Adrenal gland (tissue), 5 donors: ENCODE data around the gene SLC25A43.

ENCODE experiments used
- POLR2A ChIP-seq, 2 donors: fragments of 450-650 bp; IDR thresholded peaks; one replicate each; pipeline ENCODE4 v1.6.1; 2017; ENCODE audit warnings: antibody characterized with exemption in 2 of 2, mild to moderate bottlenecking in 2 of 2, moderate library complexity in 1 of 2
- TF ChIP-seq, protein P1 (sequence below), 6 experiments: fragments of 450-650 bp in 4 of 6; fragments of 200-600 bp in 2 of 6; sonication (generic) in 1 of 6; IDR thresholded peaks; 1 replicate in 5 of 6; 2 replicates in 1 of 6; pipeline versions ENCODE4 v1.5.1 to v1.8.0; 2016 to 2021; ENCODE audit warnings: antibody characterized with exemption in 6 of 6, mild to moderate bottlenecking in 2 of 6, moderate library complexity in 1 of 6
- donor health status: DM: no; HTN: no; CAD: no.

DNA sequence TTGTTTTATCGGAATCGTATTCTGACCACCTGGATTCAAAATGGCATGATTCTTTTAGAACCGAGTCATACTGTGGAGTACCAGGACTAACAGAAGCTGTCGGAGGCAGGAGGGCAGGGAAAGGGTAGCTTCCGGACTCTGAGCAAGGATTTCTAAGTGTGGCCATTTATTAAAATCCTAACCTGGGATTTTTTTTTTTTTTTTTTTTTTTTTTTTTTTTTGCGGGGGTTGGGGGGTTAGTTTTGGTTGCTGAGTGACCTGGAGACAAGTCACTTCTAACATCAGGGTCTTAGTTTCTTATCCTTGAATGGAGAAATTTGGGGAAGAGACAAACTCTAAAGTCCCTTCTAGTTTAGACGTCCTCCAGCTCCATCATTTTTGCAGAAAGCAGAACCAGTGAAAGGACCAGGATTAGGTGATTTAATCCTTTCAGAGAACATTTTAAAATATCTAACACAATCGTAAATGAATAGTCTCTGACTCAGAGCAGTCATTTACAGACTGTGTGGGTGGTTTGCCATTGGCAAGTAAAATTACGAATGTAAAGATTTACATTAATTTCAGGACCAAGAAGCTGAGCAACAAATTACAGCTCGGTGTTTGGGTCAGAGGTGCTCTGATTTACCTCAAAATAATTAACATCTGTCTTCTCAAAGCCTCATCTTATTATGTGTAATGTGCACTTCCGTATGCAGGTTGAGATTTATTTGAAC is 76.4 kb downstream of the SLC25A43 start:
- TF ChIP-seq, protein P1, sequence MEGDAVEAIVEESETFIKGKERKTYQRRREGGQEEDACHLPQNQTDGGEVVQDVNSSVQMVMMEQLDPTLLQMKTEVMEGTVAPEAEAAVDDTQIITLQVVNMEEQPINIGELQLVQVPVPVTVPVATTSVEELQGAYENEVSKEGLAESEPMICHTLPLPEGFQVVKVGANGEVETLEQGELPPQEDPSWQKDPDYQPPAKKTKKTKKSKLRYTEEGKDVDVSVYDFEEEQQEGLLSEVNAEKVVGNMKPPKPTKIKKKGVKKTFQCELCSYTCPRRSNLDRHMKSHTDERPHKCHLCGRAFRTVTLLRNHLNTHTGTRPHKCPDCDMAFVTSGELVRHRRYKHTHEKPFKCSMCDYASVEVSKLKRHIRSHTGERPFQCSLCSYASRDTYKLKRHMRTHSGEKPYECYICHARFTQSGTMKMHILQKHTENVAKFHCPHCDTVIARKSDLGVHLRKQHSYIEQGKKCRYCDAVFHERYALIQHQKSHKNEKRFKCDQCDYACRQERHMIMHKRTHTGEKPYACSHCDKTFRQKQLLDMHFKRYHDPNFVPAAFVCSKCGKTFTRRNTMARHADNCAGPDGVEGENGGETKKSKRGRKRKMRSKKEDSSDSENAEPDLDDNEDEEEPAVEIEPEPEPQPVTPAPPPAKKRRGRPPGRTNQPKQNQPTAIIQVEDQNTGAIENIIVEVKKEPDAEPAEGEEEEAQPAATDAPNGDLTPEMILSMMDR (IDR thresholded peaks at IDR 0.05): no peak
- TF ChIP-seq POLR2A (IDR thresholded peaks at IDR 0.05): no peak
